ENCODE measurements around the gene MYOT.

The MYOT gene

DNA sequence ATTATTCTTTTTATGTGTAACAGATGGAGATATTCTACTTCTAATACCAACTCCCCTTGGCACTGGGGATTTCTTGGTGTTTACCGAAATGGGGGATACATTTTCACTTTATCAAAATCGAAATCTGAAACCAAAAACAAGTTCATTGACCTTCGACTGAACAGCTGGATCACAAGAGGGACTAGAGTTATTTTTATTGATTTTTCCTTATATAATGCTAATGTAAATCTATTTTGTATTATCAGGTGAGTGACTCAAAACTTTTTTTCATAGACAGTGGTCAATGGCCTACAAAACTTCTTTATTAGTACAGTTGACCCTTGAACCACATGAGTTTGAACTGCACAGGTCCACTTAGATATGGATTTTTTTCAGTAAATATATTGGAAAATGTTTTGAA is 31.8 kb downstream of the MYOT start:
- DNase-seq (ENCODE audit: low read depth in 2 of 2, low spot score in 1 of 2): no peak

DNA sequence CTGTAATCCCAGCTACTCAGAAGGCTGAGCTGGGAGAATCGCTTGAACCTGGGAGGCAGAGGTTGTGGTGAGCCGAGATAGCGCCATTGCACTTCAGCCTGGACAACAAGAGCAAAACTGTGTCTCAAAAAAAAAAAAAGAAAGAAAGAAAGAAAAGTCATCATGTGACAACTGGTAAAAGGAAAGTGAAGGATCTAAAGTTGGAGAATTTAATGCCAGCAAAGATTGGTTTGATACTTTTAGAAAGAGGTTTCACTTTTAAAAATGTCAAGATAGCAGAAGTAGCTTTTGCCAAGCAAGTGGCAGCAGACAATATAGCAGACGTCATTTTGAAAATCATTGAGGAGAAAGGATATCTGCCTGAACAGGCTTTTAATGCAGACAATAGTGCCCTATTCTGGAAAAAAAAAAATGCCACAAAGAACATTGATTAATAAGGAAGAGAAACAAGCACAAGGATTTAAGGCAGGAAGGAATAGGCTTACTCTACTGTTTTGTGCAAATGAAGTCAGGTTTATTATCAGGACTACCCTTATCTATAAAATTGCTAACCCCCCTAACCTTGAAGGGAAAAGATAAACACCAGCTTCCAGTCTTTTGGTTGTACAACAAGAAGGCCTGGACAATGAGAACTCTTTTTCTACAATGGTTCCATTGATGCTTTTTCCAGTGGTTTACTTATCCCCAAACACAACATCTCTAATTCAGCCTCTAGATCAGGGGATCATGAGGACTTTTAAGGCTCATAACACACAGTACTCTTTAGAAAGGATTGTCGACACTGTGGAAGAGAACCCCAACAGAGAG is 33.6 kb downstream of the MYOT start:
- no peak for DNase-seq (ENCODE audit: low read depth in 2 of 2, low spot score in 1 of 2)

DNA sequence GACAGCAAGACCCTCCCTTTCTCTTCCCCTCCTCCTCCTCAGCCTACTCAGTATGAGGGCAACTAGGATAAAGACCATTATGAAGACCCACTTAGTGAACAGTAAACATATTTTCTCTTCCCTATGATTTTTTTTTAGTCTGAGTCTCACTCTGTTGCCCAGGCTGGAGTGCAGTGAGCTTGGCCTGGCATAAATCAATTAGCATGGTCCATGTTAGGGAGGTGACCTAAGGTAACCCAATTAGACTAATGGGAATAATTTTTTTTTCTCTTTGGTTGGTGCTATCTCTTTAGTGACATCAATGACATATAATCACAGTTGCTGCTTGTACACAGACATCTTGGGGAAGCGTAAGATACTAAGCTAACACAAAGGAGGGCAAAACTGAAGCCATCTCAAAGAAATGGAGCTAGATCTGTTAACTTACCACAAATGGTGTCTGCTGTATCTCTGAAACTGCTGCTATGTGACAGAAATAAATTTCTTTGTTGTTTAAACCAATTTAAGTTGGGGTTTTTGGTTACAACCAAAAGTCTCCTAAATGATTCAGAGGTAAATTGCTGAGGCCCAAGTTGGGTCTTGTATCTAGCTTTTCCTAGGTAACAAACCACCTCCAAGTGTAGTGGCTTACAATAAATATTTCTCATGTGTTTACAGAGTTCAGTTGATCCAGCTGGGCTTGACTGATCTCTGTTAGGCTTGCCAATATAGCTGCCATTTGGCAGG is 34.9 kb downstream of the MYOT start:
- no peak for DNase-seq (ENCODE audit: low read depth in 2 of 2, low spot score in 1 of 2)

DNA sequence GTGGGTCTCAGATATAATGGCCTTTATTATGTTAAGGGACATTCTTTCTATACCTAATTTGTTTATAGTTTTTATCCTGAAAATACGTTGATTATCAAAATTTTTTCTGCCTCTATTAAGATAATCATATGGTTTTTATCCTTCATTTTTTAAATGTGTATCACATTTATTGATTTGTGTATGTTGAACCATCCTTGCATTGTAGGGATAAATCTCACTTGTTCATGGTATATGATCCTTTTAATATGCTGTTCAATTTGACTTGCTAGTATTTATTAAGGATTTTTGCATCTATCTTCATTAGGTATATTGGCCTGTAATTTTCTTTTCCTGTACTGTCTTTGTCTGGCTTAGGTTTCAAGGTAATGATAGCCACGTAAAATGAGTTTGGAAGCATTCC is 47.1 kb downstream of the MYOT start:
- no peak for DNase-seq (ENCODE audit: low read depth in 2 of 2, low spot score in 1 of 2)

DNA sequence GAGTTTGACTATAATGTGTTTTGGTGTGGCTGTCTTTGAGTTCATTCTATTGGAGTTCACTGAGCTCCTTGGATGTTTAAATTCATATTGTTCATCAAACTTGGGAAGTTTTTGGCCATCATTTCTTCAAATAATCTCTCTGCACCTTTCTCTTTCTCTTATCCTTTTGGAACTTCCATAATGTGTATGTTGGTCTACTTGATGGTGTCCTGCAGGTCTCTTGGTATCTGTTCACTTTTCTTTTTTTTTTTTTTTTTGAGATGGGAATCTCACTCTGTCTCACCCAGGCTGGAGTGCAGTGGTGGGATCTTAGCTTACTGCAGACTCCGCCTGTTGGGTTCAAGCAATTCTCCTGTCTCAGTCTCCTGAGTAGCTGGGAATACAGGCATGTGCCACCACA is 49.3 kb downstream of the MYOT start:
- DNase-seq (ENCODE audit: low read depth in 2 of 2, low spot score in 1 of 2): no peak

DNA sequence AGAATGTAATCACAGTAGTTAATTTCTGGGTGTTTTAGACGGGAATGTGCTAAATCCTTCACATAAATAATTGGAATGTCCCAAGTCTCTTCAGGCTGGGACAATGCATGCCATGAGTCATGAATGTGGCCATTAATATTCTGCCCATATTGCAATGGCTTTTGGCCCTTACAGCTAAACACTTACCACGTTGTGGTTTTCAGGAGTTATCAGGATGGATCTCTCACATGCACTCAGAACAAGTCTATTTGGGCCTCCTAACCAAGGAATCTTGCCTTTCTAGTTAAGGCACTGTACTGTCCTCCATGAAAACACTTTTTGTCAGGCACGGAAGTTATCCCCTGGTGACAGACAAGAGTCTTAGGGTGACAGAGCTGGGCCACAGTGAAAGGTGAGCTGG is 54.3 kb downstream of the MYOT start:
- DNase-seq (ENCODE audit: low read depth in 2 of 2, low spot score in 1 of 2): no peak

DNA sequence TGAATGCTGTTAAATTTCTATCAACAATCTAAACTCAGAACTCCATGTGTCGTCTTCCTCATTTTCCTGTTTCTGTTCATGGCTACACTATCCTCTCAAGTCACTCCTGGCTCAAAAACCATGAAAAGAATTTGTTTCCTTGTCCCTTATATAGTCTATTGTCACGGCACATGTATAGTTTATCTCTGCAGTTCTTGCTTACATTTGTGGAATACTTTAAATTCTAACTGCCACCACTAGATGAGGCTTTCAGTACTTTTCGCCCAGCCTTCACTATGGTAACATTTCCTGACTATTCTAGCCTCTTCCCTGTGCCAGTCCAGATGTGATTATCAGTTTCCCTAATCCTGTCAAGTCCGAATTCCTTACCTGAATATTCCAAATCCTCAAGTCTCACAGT is 56.2 kb downstream of the MYOT start:
- DNase-seq (ENCODE audit: low read depth in 2 of 2, low spot score in 1 of 2): no peak

DNA sequence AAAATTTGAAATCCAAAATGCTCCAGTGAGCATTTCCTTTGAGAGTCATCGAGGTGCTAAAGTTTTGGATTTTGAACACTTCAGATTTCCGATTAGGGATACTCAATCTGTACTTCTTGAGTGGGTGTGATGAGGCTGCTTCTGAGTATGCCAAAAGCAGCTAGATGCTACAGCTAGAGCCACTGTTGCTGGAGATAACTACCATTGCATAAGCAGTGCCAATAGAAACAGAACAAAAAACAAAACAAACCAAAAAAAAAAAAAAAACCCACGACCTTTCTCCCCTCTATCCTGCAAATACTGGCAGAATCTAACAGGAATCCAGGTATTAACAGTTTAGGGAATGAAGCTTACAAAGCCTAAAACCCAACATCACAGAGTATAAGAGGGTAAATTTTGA is 65.1 kb downstream of the MYOT start:
- no peak for DNase-seq (ENCODE audit: low read depth in 2 of 2, low spot score in 1 of 2)

DNA sequence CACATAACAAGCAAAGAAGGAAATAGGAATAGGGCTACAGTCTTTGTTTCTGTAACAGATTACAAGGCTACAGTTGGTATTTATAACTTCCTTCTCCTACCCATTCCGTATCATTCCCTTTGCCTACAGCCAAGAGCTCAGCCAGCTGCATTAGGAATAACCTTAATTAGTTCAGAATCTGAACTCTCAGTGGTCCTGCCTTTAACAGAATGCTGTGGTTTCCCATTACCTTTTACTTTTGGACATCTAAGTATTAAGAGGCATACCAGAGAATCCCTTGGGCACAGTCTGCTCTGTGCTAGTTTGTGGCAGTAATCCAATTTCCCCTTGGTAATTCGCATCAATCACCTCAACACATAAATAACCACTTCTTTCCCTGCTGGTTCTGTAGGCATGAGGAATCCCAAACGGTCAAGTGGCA is 65.8 kb downstream of the MYOT start:
- DNase-seq (ENCODE audit: low read depth in 2 of 2, low spot score in 1 of 2): no peak

DNA sequence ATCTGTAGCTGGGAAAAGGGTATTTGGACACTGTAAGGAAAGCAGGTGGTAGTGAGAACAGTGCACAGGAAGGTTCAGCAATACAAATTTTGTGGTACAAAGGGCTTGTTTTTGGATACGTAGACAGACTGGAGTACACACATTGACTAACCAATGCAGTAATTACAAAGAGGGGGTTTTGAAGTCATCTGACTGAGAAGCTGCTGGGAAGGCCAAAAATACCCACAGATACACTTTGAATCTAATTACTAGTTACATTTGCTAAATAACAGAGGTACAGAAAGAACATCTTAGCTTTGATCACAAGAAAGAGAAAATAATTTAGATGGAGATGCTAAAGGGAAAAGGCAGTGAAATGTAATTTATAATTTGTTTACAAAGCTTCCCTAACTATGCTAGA is 67.5 kb downstream of the MYOT start:
- DNase-seq (ENCODE audit: low read depth in 2 of 2, low spot score in 1 of 2): no peak

DNA sequence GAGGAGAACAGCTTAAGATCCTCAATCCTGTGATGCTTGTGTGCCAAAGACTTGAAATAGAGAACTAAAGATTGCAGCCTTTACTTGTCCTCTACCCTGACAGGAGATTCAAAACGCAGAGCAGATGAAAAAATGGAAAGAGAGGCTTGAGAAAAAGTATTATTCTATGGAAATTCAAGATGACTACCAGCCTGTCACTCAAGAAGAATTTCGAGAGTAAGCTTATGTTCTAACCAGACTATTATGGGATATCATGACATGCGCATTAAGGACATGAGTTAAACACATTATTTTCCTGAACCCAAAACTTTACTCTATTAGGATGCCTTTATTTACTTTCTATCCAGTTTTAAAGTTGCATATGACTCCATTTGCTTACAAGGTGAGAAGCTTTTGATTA is 68.0 kb downstream of the MYOT start:
- no peak for DNase-seq (ENCODE audit: low read depth in 2 of 2, low spot score in 1 of 2)

Measured in stimulated activated CD8-positive, alpha-beta memory T cell treated with anti-CD3 and anti-CD28 coated beads, Interleukin-4, amount 100 ng/mL, for 4 hours (primary cell).